Hair follicular keratinocyte (primary cell): ENCODE measurements around the gene MAPKAPK2. TPM values are rescaled to one million over a fixed set of nuclear protein-coding genes. Genes with fewer than 3 reads are reported as not detected.

ENCODE experiments used
- total RNA-seq: library from RNA; depleted of rRNA; stranded (reverse); fragments of >200 nt; gene quantifications from 2 replicates; pipeline ENCODE4 v1.2.3, GENCODE V29; 2015

The MAPKAPK2 gene
- 45.4 and 48.1 TPM in 2 replicates for total RNA-seq

GRCh38 chr1:206684478-206685333 lies at the start of gene MAPKAPK2:
Gene MAPKAPK2, plus strand, starts transcription at chr1:206684905. Its CDS starts 325 bp downstream, at chr1:206685230.

DNA sequence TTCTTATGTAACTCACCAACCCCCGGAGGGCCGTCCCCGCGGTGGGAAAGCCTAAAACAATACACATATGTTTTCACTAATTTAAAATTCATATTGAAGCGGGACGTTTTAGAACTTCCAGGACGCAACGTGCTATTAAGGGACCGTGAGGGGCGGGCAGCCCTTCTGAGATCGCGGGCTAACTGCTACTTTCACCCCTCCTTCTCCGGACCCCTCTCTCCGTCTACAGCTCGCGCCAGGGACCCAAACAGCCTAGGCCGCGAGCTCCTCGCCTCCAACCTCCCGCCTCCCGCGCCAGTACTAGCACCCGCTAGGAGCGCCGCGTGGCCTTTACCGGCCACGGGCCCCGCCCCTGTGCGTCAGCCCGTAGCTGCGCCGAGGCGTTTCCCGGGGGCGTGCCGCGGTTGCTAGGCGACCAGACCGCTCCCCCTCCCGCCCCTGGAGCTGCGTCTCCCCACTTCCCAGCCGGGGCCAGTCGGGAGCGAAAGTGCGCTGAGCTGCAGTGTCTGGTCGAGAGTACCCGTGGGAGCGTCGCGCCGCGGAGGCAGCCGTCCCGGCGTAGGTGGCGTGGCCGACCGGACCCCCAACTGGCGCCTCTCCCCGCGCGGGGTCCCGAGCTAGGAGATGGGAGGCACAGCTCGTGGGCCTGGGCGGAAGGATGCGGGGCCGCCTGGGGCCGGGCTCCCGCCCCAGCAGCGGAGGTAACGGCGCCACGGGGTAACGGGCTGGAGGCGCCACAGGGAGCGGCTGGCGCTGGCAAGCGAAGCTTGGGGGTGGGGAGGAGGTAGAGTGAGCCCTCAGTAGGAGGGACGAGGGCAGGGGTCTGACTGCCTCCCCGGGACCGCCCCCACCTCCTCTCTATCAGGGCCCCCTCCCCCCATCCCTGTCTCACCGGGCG lies 49.4 kb upstream of the MAPKAPK2 start, which contains the start of gene DYRK3:
Gene DYRK3, plus strand, starts transcription at position 457 of the 898 bp plus-strand sequence. Its CDS starts 168 bp downstream, at position 625.

GRCh38 chr1:206770531-206771337 lies 86.0 kb downstream of the MAPKAPK2 start, which contains the start of gene IL19:
Gene IL19, plus strand, starts transcription at chr1:206770773. Its CDS starts 65,890 bp downstream, at chr1:206836663.

GRCh38 chr1:206772243-206772937 lies 87.7 kb downstream of the MAPKAPK2 start, which contains the start of gene IL10:
Gene IL10, minus strand, starts transcription at chr1:206772494. Its CDS starts 59 bp downstream, at chr1:206772435.

Other genes with a start within 250 kb of the MAPKAPK2 start
- 11.7 and 12.8 TPM in 2 replicates for gene IKBKE, start 214.4 kb upstream of the MAPKAPK2 start, total RNA-seq
- gene RASSF5, start 177.4 kb upstream of the MAPKAPK2 start, total RNA-seq, result 1.5 and 3.0 TPM in 2 replicates
- 50.8 and 57.9 TPM in 2 replicates for gene EIF2D, start 72.4 kb upstream of the MAPKAPK2 start, total RNA-seq
- gene DYRK3, start 49.4 kb upstream of the MAPKAPK2 start, total RNA-seq, result 27.1 and 27.3 TPM in 2 replicates
- gene IL19, start 85.9 kb downstream of the MAPKAPK2 start, total RNA-seq, result not detected in 2 replicates
- not detected in 2 replicates for gene IL10, start 87.6 kb downstream of the MAPKAPK2 start, total RNA-seq
- 5.0 and 13.7 TPM in 2 replicates for gene IL20, start 180.7 kb downstream of the MAPKAPK2 start, total RNA-seq
- 12.4 and 14.1 TPM in 2 replicates for gene IL24, start 212.5 kb downstream of the MAPKAPK2 start, total RNA-seq
- 3.3 and 4.8 TPM in 2 replicates for gene FCMR, start 237.0 kb downstream of the MAPKAPK2 start, total RNA-seq